ENCODE results near the gene ST14.
"Not testable (repeated sequence)": the region's sequence is repeated elsewhere in the genome, so short reads cannot be mapped to it uniquely, and the experiment has no call there.

The ST14 gene

DNA sequence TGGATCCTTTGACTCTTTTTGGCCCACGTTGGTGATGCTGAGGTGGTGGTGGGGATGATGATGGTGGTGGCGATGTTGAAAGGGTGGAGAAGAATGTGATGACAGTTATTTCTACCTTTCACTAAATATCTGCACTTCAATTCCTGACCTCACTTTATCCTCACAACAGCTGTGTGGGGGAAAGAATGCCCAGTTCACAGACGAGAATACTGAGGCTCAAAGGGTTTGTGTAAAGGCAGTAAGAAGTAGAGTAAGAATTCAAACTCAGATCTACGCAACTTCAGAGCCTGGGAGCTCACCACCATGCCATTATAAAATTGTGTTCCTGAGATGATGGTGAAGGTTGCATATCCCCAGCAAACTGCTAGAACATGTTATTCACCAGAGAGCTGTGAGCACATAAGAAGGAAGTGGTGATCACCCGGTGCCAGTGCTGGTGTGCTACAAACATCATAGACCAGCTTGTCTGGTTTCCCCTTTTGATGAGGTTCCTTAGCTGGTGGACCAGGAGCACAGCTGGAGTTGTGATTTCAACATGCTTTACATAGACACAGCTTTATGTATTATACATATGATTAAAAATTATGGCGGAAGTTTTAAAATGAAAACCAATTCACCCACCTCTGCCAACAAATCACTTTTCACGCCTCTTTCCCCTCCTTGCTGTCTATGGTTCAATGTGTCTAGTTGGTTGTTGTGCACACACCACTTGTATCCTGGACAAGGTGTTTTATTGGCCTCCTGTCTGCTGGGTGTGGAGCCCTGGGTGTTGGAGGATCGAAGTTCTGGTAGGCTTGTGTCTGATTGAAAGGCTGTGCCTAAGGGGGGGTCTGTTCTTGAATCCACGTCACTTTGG is 6.2 kb downstream of the ST14 start:
- DNase-seq: no peak

DNA sequence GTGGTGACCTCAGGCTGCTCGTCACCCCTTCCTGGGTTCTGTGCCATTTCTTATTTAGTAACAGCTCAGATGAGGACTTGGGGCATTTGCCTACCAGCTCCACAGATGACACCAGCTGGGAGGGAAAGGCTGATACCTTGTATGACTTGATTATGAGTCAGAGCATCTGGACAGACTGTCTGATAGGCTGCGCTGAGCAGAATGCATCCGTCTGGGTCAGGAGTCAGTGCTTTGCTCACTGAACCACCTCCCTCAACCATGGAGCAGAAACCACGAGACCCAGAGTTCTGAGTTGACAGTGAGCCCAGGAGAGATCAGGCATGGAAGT is 6.8 kb downstream of the ST14 start:
- no peak for DNase-seq

DNA sequence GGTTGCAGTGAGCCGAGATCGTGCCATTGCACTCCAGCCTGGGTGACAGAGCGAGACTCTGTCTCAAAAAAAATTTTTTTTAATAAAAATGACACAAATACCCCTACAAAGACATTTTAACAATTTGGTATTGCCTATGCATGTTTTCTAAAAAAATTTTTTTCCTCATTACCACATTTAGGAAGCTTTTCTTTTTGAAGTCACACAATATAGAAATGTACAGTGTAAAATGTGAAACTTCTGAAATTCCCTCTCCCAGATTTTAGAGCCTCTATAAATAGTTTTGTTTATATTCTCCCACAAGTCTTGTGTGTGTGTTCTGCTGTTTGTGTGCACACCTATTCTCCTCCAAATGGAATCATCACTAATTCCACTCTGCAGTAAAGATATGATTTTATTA is 7.6 kb downstream of the ST14 start:
- DNase-seq: no peak

DNA sequence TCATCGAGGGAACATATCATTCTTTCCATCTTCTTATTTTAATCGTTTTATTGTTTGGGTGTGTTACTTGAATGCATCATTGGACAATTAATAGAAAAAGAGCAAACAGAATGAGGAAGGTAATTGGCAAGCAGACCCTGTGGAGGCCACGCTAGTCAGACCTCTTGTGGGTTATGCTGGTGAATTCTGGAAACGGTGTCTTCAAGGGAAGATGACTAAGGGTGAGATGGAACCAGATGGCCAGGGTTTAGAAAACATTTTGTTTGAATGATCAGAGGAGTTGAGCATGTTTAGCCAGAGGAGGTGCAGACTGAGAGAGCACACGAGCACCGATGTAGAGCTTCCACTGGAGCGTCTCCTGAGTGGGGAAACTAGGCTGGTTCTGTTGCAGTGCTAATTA is 8.5 kb downstream of the ST14 start:
- no peak for DNase-seq

DNA sequence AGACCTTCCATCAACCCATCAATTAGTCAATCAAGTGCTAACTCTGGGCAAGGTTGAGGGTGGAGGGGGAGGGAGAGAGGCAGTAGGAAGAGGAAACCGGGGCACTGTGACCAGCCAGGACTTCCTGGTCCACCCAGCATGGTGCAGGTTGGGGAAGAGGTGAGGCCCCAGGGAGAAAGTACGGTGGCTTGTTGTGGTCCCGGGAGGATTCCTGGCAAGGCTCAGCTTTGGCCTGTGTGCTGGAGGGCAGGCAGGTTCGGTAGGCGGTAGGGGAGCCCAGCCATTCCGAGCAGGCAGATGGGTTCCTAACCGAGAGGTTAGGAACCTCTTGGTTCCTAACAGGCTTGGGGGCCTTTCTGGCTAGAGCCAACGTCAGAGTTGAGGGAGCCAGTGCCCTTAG is 10.8 kb downstream of the ST14 start:
- DNase-seq: no peak

DNA sequence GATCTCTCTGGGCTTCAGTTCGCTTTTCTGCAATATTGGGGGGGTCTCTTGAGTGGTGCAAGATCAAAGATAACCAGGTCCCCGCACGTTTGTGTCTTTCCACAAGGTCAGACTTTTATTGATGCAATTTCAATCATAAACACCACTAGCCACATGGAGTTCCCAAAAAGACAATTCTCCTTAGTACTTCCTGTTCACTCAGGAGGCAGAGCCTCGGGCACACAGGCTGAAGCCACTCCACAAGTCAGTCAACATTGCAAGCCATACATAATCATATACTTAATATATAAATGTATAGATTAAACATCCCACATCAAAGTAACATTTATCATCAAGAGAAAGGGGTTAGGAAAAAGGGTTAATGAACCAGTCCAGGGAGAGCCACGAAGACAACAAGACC is 12.0 kb downstream of the ST14 start:
- DNase-seq: no peak

DNA sequence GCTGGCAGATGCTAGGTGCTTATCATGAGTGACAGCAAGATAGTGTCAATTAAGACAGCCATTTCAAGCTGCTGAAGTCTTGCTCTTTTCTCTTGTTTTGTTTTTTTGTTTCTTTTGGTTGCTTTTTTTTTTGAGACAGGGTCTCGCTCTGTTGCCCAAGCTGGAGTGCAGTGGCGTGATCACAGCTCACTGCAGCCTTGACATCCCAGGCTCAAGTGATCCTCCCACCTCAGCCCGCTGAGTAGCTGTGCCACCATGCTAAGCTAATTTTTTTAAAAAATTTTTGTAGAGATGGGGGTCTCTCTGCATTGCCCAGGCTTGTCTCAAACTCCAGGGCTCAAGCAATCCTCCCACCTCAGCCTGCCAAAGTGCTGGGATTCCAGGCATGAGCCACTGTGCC is 12.4 kb downstream of the ST14 start:
- DNase-seq: not testable (repeated sequence)

DNA sequence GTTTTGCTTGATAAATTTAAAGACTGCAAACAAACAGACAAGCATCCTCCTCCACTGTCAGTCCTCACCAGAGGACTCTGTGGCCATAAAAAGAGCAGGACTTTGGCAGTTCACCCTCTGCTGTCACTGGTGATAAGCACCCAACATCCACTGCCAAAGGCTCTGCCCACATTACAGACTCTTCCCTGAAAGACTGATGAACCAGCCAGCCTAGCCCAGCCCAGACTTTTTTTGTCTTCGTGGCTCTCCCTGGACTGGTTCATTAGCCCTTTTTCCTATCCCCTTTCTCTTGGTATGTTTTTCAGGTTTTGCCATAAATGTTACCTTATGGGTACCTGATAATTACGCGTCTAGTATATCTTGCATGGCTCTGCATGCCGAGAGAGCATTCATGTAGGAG is 15.1 kb downstream of the ST14 start:
- no peak for DNase-seq

DNA sequence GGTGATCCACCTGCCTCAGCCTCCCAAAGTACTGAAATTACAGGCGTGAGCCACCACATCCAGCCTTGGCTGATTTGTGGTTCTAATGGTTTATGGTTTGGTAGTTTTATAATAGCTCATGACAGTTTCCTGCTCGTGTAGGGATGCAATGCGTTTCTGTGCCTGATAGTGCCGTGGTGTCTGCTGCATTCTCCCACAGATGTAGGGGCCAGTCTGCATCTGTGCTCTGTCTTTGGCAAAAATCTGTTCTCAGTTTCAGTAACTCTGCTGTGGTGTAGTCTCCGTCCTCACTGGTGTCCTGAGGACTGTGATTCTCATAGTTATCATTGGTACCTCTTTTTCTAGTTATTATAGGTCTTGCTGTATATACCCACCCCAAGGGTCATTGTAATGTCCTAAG is 16.3 kb downstream of the ST14 start:
- DNase-seq: no peak

DNA sequence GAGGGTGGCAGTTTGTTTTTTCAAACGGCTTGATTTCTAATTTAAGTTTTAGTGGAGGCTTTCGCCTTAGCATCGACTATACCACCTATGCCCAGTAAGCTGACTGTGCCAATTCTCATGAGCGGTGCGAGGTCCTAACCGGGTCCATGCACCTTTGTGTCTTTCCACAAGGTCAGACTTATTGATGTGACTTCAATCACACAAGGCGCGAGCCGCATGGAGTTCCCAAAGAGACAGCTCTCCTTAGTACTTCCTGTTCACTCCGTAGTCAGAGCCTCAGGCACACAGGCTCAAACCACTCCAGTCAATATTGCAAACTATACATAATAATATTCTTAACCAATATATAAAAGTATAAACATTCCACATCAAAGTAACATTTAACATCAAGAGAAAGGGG is 18.2 kb downstream of the ST14 start:
- DNase-seq: no peak

DNA sequence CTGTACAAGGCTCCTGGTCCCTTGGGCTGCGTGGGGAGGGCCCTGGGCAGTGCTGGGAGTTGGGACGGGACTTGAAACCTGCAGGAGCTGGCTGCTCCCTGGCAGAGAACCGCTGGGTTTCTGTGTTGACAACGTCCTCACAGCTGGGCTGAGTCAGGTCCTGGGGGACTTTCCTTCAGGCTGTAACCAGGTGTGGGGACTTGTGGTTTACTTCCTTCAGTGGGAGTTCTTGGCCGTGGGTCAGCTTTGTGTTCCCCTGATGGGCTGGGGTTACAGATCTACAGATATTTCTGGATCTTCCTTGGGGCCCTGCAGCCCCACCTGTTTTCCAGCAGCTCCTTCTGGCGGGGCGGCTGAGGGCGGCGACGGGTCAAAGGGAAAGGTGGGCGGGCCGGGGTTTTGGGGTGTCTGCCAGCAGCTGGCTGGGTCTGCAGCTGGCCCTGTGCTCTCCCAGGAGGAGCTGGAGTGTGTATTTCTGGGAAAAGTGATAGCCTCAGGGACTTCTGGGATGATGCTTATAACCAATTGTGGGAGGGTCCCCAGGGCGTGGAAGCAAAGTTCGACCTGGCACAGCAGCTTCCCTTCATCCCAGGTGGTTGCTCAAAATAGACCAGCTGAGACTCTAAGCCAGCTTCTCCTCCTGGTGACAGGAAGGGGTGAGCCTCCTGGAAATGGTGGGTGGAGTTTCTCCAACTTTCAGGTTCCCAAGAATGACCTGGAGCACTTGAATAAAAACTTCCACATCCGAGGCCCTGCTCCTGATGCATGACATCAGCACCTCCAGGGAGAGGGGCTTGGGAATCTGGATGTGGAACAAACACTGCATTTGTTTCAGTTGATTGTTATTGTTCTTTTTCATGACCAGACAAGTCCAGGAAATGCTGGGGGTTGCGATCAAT is 19.1 kb downstream of the ST14 start:
- DNase-seq: peak; percentile 52

DNA sequence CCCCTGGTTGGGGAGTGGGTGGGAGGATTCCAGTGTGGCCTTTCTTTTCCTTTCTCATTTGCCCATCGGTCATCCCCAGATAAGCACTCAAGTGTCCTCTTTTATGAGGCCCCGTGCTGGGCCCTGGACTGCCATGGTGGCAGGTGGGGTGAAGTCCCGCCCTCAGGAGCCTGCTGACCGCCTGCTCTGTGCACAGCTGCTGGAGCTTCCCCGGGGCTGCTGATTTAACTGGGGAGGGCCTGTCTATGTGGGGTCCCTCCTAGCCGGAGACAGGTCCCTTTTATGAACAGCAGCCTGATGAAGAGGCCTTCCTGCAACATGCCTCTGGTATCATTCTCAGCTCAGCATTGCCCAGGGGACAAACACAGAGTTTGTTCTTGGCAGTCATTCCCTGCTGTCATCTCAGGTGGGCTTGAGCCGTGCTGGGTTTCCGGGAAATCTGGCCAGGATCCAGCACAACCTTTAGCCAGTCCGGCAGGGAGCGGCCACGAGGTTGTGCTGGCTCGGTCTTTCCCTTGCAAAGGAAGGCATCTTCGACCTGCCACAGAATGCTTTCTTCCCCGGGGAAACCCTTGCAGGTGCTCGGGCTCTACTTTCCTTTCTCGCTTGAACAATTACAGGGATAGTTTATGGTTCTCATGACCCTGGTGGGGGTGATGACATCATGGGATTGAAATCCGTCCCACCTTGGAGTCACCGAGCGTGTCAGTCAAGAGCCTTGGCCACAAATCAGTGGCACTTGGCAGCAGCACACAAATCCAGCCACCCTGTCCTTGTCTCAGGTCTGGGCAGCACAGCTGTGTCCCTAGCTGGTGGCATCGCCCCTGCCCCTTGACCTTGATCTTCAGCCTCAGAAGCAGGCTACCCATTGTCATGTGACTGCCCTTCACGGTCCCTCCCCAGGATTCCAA is 20.1 kb downstream of the ST14 start:
- DNase-seq: peak; percentile 58

DNA sequence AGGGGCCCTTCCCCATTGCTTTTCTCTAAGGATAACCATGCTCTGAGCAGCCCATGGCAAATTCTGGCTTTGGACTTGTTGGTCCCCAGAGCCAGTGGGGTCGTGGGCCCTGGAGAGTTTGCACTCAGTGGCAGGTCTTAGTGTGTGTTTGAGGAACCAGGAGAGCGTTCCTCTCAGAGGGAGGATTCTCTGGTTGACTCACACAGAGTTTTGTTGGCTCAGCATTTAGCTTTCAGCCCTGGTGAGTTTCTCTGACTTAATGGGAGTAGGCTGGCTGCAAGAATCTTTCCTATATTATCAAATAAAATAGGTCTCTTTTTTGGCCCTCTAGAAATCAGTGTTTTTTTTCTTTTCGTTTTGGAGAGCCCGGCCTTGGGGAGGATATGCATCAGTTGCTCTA is 20.9 kb downstream of the ST14 start:
- DNase-seq: no peak

DNA sequence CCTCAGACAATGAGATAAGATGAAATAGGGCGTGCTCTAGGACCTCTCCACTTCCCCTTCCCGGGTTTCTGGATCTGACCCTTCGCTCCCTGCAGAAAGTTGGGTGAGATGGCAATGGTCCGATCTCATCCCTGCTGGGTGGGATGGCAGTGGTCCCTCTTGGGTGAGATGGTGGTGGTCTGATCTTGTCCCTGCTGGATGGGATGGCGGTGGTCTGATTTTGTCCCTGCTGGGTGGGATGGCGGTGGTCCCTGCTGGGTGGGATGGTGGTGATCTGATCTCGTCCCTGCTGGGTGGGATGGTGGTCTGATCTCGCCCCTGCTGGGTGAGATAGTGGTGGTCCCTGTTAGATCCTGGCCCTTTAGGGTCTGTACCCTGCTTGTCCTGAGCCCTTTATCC is 21.3 kb downstream of the ST14 start:
- DNase-seq: no peak

DNA sequence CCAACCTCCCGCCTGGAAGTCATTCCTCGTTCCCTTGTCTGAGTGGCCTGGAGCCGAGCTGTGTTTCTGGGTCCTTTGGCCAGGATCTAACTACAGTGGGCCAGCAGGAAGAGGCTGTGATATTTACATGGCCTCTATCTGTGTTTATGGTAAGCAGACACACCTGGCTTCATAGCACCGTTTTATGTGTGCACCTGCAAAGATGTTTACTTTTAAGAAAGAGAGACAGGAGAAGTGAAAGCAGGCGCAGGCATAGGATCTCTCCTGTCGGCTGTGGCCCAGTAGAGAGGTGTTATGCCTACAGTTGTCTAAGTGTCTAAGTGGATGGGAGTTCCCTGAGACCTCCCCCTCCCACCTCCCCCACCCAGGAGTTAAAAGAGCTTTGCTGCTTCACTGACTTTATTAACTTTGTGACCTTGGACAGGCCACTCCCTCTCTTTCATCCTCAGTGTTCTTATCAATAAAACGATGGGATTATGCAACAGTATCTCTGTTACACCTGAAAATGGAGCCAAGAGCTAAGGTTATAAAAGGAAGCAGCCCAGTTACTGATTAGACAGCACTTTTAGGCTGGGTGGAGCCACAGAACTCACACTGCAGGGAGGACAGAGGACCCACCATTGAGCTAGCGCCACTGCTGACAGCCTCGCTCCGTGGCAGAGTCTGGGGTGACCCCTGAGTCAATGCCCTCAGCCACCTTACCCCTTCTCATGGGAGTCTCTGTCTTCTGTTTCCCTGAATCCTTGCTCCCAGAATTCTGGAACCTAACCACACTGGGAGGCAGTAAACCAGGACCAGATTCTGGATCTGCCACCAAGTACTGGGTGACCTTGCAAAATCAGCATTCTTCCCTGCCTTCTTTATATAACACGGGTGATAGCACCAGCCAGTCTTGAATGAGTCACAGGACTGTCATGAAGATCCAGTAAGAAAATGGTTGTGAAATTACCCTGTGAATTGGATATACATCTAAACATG is 22.0 kb downstream of the ST14 start:
- DNase-seq: peak; percentile 86

DNA sequence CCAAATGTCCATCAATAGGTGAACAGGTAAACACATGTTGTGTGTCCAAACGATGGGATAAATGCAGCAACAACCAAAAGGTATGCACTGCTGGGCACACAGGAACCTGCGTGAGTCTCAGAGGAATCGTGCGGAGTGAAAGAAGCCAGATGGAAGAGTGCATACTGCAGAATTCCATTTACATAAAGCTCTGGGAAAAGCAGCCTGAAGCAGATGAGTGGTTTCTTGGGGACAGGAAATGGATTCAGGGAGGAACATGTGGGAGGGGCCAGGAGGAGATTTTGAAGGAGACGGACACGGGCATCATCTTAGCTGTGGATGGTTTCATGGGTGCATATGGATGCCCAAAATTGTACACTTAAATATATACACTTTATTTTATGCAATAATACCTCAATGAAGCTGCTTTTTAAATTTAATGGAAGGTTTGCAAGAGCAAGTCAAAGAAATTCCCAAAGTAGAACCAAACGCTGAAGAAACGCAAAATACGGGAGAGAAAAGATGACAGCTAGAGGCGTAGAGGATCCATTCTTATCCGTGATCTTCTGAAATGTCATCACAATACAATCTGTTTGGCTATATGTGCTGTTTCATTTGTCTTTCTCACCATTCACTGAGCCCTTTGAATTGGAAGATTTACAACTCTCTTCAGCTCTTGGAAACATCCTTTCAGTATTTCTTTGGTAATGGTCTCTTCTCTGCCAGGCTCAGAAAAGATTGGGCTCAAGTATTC is 24.5 kb downstream of the ST14 start:
- DNase-seq: no peak

DNA sequence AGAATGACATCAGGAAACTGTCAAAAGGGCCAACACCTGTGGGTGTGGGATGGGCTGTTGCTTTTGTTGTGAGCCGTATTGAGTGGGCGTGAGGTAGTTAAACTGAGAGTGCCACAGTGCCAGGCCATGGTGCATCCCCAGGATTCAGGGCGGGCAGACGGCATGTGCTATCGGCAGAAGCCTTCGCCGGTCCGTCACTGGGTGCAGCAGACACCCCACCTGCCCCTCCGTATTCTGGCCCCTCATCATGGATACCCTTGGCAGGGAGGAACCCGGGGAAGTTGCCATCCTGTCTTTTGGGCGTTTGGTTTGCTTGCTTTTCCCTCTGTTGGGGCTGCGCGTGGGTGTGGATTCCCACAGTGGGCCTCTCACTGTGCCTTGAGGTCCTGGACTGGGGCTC is 27.5 kb downstream of the ST14 start:
- DNase-seq: no peak

DNA sequence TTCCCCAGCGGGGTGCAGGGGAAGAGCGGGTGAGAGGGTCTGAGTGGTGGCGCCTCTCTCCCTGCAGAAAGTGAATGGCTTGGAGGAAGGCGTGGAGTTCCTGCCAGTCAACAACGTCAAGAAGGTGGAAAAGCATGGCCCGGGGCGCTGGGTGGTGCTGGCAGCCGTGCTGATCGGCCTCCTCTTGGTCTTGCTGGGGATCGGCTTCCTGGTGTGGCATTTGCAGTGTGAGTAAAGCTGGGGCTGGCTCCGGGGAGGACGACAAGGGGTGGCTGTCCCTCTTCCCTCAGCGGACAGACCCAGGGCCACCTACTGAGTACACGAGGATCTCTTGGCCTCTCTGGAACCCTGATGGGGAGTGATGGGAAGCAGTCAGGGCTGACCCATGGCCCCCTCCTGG is 28.5 kb downstream of the ST14 start:
- DNase-seq: no peak

DNA sequence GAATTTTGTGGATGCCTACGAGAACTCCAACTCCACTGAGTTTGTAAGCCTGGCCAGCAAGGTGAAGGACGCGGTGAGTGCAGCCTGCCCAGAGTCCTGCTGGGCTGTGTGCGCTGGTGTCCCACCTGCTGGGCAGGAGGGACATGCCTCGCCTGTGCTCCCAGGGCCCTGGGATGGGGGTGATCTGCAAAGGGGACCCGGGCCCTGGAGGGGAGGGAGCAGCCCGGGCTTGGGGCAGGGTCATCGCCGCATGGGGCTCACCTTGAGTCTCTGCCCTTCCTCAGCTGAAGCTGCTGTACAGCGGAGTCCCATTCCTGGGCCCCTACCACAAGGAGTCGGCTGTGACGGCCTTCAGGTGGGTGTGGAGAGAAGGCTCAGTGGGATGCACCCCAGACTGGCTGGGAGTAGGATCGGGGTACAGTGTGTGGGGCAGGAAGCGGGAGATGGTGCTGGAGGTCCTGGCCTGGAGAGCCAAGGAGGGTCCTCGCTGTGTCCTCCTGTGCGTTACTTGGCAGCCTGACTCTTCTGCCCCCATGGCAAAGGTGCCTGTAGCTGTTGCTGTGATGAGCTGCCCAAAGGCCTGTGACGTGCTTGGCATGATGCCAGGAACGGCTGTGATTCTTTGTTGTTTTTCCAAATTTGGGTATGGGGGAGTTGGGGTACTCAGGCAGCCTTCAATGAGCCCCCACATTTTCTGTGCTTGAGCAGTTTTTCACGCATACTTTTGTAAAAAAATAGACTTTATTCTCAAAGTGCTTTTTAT is 29.2 kb downstream of the ST14 start:
- no peak for DNase-seq

DNA sequence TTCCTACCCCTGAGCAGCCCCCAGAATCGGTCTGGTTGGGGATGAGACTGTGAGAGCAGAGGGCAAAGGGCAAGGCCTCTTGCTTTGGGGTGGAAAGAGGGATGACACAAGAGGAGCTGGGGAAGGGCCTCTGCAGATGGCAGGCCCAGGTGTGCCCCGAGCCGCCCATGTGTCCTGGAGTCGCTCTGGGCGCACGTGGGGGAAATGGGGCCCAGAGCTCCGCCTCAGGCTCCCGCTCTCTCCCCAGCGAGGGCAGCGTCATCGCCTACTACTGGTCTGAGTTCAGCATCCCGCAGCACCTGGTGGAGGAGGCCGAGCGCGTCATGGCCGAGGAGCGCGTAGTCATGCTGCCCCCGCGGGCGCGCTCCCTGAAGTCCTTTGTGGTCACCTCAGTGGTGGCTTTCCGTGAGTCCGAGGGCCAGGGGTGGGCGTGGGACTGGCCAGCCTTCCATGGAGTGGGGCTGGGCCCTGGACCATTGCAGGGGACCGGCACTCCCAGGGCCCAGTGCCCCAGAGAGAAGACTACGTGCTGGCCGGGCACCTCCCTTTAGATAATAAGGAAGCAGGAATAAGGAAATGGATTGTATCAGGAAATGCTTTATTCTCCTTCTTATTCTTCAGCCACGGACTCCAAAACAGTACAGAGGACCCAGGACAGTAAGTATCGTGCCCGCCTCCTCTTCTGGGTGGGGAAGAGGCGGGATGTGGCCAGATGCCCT is 30.1 kb downstream of the ST14 start:
- DNase-seq: no peak

All from COR-L47 (cell line).